Occipital lobe (tissue), 2 donors: Measurements from ENCODE around the gene SFN. TPM values are rescaled to one million over a fixed set of nuclear protein-coding genes. Genes with fewer than 3 reads are reported as not detected.
"Not testable (repeated sequence)": the region's sequence is repeated elsewhere in the genome, so short reads cannot be mapped to it uniquely, and the experiment has no call there.

Experiments used
- DNase-seq: peaks from one replicate; lab custom pipeline; 2025; lab: John Stamatoyannopoulos, UW
- total RNA-seq: library from RNA; depleted of rRNA; stranded (reverse); fragments of >200 nt; gene quantifications from one replicate; pipeline ENCODE4 v1.2.3, GENCODE V29; 2014

SFN gene
- total RNA-seq, 1 donor from 2014 or later, result not detected

- no peak for DNase-seq
Observed at GRCh38 chr1:26839339-26839722, 23.6 kb upstream of the SFN start.

GRCh38 chr1:26839779-26840178 lies 23.2 kb upstream of the SFN start:
- no peak for DNase-seq

- DNase-seq, result no peak
Observed at GRCh38 chr1:26844424-26845196, 18.3 kb upstream of the SFN start.

GRCh38 chr1:26847826-26848225 lies 15.1 kb upstream of the SFN start:
- DNase-seq, result not testable (repeated sequence)

- DNase-seq, result no peak
Observed at GRCh38 chr1:26848499-26848898, 14.4 kb upstream of the SFN start.

- DNase-seq, result peak; percentile 23
Observed at GRCh38 chr1:26848941-26849774, 13.8 kb upstream of the SFN start.

- no peak for DNase-seq
Observed at GRCh38 chr1:26851106-26851684, 11.8 kb upstream of the SFN start.

GRCh38 chr1:26852701-26853100 lies 10.2 kb upstream of the SFN start:
- no peak for DNase-seq

- DNase-seq, result peak; percentile 29
Observed at GRCh38 chr1:26853156-26853555, 9.8 kb upstream of the SFN start.

- DNase-seq, result no peak
Observed at GRCh38 chr1:26853600-26853999, 9.3 kb upstream of the SFN start.

- DNase-seq, result no peak
Observed at GRCh38 chr1:26854906-26855305, 8.0 kb upstream of the SFN start.

- no peak for DNase-seq
Observed at GRCh38 chr1:26855636-26856035, 7.3 kb upstream of the SFN start.

GRCh38 chr1:26856181-26856580 lies 6.8 kb upstream of the SFN start:
- no peak for DNase-seq

GRCh38 chr1:26856604-26857469 lies 6.1 kb upstream of the SFN start:
- no peak for DNase-seq

GRCh38 chr1:26857473-26858060 lies 5.4 kb upstream of the SFN start:
- no peak for DNase-seq

GRCh38 chr1:26858160-26858559 lies 4.8 kb upstream of the SFN start:
- DNase-seq, result no peak

GRCh38 chr1:26858891-26859640 lies 3.9 kb upstream of the SFN start:
- DNase-seq, result no peak

- DNase-seq, result no peak
Observed at GRCh38 chr1:26861286-26861701, 1.7 kb upstream of the SFN start.

GRCh38 chr1:26861889-26862378 lies 1.0 kb upstream of the SFN start:
- DNase-seq, result no peak

GRCh38 chr1:26863685-26864077 lies 732 bp downstream of the SFN start:
- DNase-seq, result no peak
